Aorta (tissue), 5 donors: Measurements from ENCODE around the gene CENPT. TPM values are rescaled to one million over a fixed set of nuclear protein-coding genes. Genes with fewer than 3 reads are reported as not detected.
A peak's percentile ranks its signal among the peaks of the same experiment; 100 is the strongest.
"Not testable (repeated sequence)": the region's sequence is repeated elsewhere in the genome, so short reads cannot be mapped to it uniquely, and the experiment has no call there.

Experiments
- ATAC-seq: fragments of 200-7000 bp; cut with Tn5 transposase; one replicate; pipeline ENCODE4 v1.9.1; 2022; ENCODE audit warnings: moderate library complexity; ENCODE audit not compliant: low FRiP score
- DNase-seq, 2 donors: peaks; one replicate each; pipeline ENCODE4 v3.0.0-alpha.2; 2020
- H3K27ac ChIP-seq, 2 donors: one replicate each; pipeline ENCODE4 v1.5.1; 2013; ENCODE audit warnings: low read length in 2 of 2, mild to moderate bottlenecking in 2 of 2, moderate library complexity in 2 of 2, control low read depth in 1 of 2, inconsistent platforms in 1 of 2, low read depth in 1 of 2
- H3K27me3 ChIP-seq, 2 donors: one replicate each; pipeline ENCODE4 v1.6.1; 2013; ENCODE audit warnings: control low read depth in 1 of 2, low read length in 1 of 2, mild to moderate bottlenecking in 1 of 2, moderate library complexity in 1 of 2; ENCODE audit not compliant: insufficient read depth in 2 of 2, control insufficient read depth in 1 of 2
- H3K36me3 ChIP-seq, 2 donors: one replicate each; pipeline ENCODE4 v1.6.1; 2013; ENCODE audit warnings: control low read depth in 1 of 2, low read length in 1 of 2, mild to moderate bottlenecking in 1 of 2; ENCODE audit not compliant: insufficient read depth in 2 of 2, control insufficient read depth in 1 of 2
- H3K4me1 ChIP-seq, 2 donors: one replicate each; pipeline ENCODE4 v1.6.1; 2013; ENCODE audit warnings: low read length in 2 of 2, control low read depth in 1 of 2, mild to moderate bottlenecking in 1 of 2, moderate library complexity in 1 of 2; ENCODE audit not compliant: insufficient read depth in 2 of 2, control insufficient read depth in 1 of 2
- H3K4me3 ChIP-seq, 2 donors: one replicate each; pipeline ENCODE4 v1.5.1; 2013; ENCODE audit warnings: low read length in 2 of 2, control low read depth in 1 of 2, mild to moderate bottlenecking in 1 of 2
- H3K9me3 ChIP-seq: one replicate; pipeline ENCODE4 v1.6.1; 2013; ENCODE audit warnings: mild to moderate bottlenecking, low read length; ENCODE audit not compliant: control insufficient read depth
- WGBS, 2 donors: extraction: QIAGEN DNeasy Blood & Tissue Kit; methylation state at CpG; one replicate each; pipeline ENCODE4 v1.1.7; 2013; 5-methylcytosine and 5-hydroxymethylcytosine counted together
- intact Hi-C, 2 donors: fragments of 100-400 bp; cut with DNase I; formaldehyde crosslinking; loops; one replicate each; pipeline versions ENCODE4 v1.14.2 to v1.15.0; 2022
- polyA plus RNA-seq, 2 donors: library from polyadenylated mRNA; stranded (reverse); fragments of 200-250 nt; gene quantifications; one replicate each; pipeline ENCODE4 v1.2.3, GENCODE V29; 2013
- total RNA-seq, 2 donors: library from RNA; stranded (reverse); fragmentation: NEBNext Ultra II Directional; extraction: Animal tissue kit (Norgen Biotek cat#: 25700); gene quantifications; one replicate each; pipeline ENCODE4 v1.2.1, GENCODE V29; 2021
- donor health status: healthy with polysubstance abuse.
- donor health status: Bipolar disorder and iron deficiency.
- donor health status: DM: no; HTN: no; CAD: no.
- donor health status: DM: no; HTN: no; CAD: no.
- donor health status: DM: yes; HTN: yes; CAD: no.

CENPT gene
- total and polyA plus RNA-seq, 4 donors: 28.3 to 168 (median 48.9) TPM

- Histone ChIP-seq H3K27ac (peak overlapping the region in 1 of 2 donors; percentile 45), H3K27me3 (no peaks in the 10 kb centered on the region), H3K9me3 (no peaks in the 10 kb centered on the region), H3K36me3 (peaks cover 3 to 9% of the 10 kb centered on the region in 2 donors), H3K4me1 (peaks cover 0 to 2% of the 10 kb centered on the region in 2 donors), H3K4me3 (no peak overlapping the region)
- intact Hi-C loops: no loop called here
- ATAC-seq (no peak), DNase-seq (no peak)
- WGBS, 2 donors: 47 to 61% methylated on average over 2 of the region's 2 CpGs
Measured at GRCh38 chr16:67872131-67872630, 24.7 kb upstream of the CENPT start.

- intact Hi-C loops: no loop called here
- 62 to 73% methylated on average over 3 of the region's 3 CpGs for WGBS, 2 donors
- Histone ChIP-seq H3K27ac (no peak overlapping the region), H3K4me3 (no peak overlapping the region), H3K9me3 (no peaks in the 10 kb centered on the region), H3K27me3 (no peaks in the 10 kb centered on the region), H3K36me3 (peaks cover 3 to 8% of the 10 kb centered on the region in 2 donors), H3K4me1 (peaks cover 0 to 2% of the 10 kb centered on the region in 2 donors)
- ATAC-seq: no peak
- DNase-seq: no peak
Measured at GRCh38 chr16:67871256-67871655, 23.8 kb upstream of the CENPT start.

- Histone ChIP-seq H3K4me3 (no peak overlapping the region), H3K9me3 (no peaks in the 10 kb centered on the region), H3K4me1 (peaks cover 0 to 2% of the 10 kb centered on the region in 2 donors), H3K36me3 (peaks cover 3 to 10% of the 10 kb centered on the region in 2 donors), H3K27me3 (no peaks in the 10 kb centered on the region), H3K27ac (no peak overlapping the region)
- intact Hi-C loops: no loop called here
- ATAC-seq (no peak), DNase-seq (no peak)
- 42 to 48% methylated on average over 7 of the region's 7 CpGs for WGBS, 2 donors
Measured at GRCh38 chr16:67869653-67870052, 22.2 kb upstream of the CENPT start.

- 89 to 90% methylated on average over 6 of the region's 6 CpGs for WGBS, 2 donors
- Histone ChIP-seq H3K36me3 (peaks cover 3 to 10% of the 10 kb centered on the region in 2 donors), H3K27ac (no peak overlapping the region), H3K9me3 (no peaks in the 10 kb centered on the region), H3K4me1 (peaks cover 6 to 7% of the 10 kb centered on the region in 2 donors), H3K4me3 (no peak overlapping the region), H3K27me3 (no peaks in the 10 kb centered on the region)
- DNase-seq (no peak), ATAC-seq (no peak)
- intact Hi-C loops: no loop called here
Measured at GRCh38 chr16:67868290-67868689, 20.8 kb upstream of the CENPT start.

DNA sequence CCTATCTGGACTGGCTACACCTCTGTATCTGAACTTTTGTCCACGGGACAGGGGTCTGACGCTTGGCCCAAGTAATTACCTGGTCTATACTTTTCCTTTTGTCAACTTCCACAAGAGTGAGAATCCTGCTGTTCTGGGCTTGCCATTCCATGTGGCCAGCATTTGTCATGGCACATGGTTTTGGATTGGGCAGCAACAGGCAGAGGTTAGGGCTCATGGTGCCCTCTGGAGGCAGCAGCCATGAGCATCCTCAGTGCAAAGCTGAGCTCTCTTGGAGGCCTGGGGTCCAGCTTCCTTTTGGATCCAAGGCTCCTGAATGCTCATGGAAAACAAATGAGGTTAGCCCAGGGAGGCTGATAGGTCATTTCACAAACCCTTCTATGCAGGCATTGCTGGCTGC is 17.8 kb upstream of the CENPT start:
- Histone ChIP-seq H3K9me3 (no peaks in the 10 kb centered on the region), H3K36me3 (peaks cover 0 to 5% of the 10 kb centered on the region in 2 donors), H3K4me3 (no peak overlapping the region), H3K27ac (no peak overlapping the region), H3K4me1 (peaks cover 6 to 7% of the 10 kb centered on the region in 2 donors), H3K27me3 (no peaks in the 10 kb centered on the region)
- intact Hi-C loops: no loop called here
- DNase-seq: no peak
- WGBS, 2 donors: 90 to 97% methylated on average over 2 of the region's 2 CpGs
- ATAC-seq: no peak

DNA sequence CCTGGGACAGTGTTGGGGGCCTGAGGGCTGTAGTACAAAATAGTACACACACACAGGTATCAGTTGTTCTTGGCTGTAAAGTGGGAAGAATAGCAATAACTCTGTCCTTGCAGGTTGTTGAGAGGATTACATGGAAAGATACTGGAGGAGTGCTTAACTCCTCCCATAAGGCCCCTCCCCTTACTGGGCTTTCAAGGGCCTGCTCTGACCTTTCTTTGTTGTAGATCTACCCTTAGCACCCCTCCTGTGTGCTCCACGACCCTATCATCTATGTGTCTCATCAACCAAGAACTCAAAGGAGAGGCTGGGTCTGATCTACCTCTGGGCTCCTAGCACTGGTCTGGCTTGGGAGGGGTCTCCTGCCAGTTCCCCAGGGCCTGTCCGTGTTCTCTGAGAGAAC is 17.1 kb upstream of the CENPT start:
- WGBS, 2 donors: 84 to 89% methylated on average over 2 of the region's 2 CpGs
- ATAC-seq: no peak
- no peak for DNase-seq
- H3K4me1 ChIP-seq: peaks cover 6 to 7% of the 10 kb centered on the region in 2 donors
- H3K36me3 ChIP-seq: peaks cover 0 to 4% of the 10 kb centered on the region in 2 donors
- H3K9me3 ChIP-seq: no peaks in the 10 kb centered on the region
- intact Hi-C loops: no loop called here
- H3K4me3 ChIP-seq: no peak overlapping the region
- H3K27me3 ChIP-seq: no peaks in the 10 kb centered on the region
- H3K27ac ChIP-seq: peak overlapping the region in 1 of 2 donors; percentile 15

GRCh38 chr16:67864044-67864443 is 16.6 kb upstream of the CENPT start:
- ATAC-seq, H3K4me1 ChIP-seq, H3K9me3 ChIP-seq, H3K4me3 ChIP-seq, H3K27me3 ChIP-seq, intact Hi-C loops, H3K36me3 ChIP-seq, DNase-seq: not testable (repeated sequence)
- H3K27ac ChIP-seq: peak overlapping the region; percentile 93 to 98
- 73 to 74% methylated on average over 6 of the region's 6 CpGs for whole genome bisulfite sequencing, 2 donors

- Histone ChIP-seq H3K9me3 (no peaks in the 10 kb centered on the region), H3K4me3 (no peak overlapping the region), H3K27ac (peak overlapping the region; percentile 93 to 98), H3K36me3 (peaks cover 0 to 2% of the 10 kb centered on the region in 2 donors), H3K27me3 (no peaks in the 10 kb centered on the region), H3K4me1 (peaks cover 4 to 7% of the 10 kb centered on the region in 2 donors)
- DNase-seq (peak; percentile 88 to 91), ATAC-seq (peak; percentile 92)
- intact Hi-C loops: loop anchor here in 1 of 2 donors (1.0 kb wide), 1 partner anchor 17 kb away; the partner anchor contains the start of gene NUTF2
- WGBS, 2 donors: 18 to 23% methylated on average over 11 of the region's 11 CpGs
Measured at GRCh38 chr16:67862623-67863583, 15.4 kb upstream of the CENPT start.
